WTC11 (cell line): ENCODE measurements around the gene ATG7. TPM values are rescaled to one million over a fixed set of nuclear protein-coding genes. Genes with fewer than 3 reads are reported as not detected.

ENCODE experiments used
- ATAC-seq: fragments of 200-7000 bp; cut with Tn5 transposase; 2 replicates; pipeline ENCODE4 v1.10.0; 2021; ENCODE audit warnings: mild to moderate bottlenecking, moderate library complexity
- CTCF ChIA-PET: fragments of 300-600 bp; sonication (Branson Sonifier 250); formaldehyde crosslinking; loops from one replicate; lab custom pipeline; 2021; ENCODE audit warnings: antibody characterized with exemption; lab: Charles Lee
- POLR2A ChIA-PET: fragments of 350-600 bp; sonication (Branson Sonifier 250); formaldehyde crosslinking; loops from one replicate; lab custom pipeline; 2021; ENCODE audit warnings: antibody characterized with exemption; lab: Charles Lee
- DNase-seq: peaks from one replicate; pipeline ENCODE4 v3.0.0; 2021; ENCODE audit warnings: low spot score
- H3K27ac Mint-ChIP-seq: 2 replicates; pipeline ENCODE4 v1.8.0; 2021; ENCODE audit warnings: mixed read lengths
- H3K27me3 Mint-ChIP-seq: 2 replicates; pipeline ENCODE4 v1.8.0; 2021; ENCODE audit warnings: low read depth, mild to moderate bottlenecking, moderate library complexity, mixed read lengths
- H3K36me3 Mint-ChIP-seq: 2 replicates; pipeline ENCODE4 v1.8.0; 2021; ENCODE audit warnings: mixed read lengths
- H3K4me1 Mint-ChIP-seq: 2 replicates; pipeline ENCODE4 v1.8.0; 2022; ENCODE audit warnings: mixed read lengths
- H3K4me3 Mint-ChIP-seq: 2 replicates; pipeline ENCODE4 v1.8.0; 2021; ENCODE audit warnings: mild to moderate bottlenecking, moderate library complexity, mixed read lengths
- H3K9me3 Mint-ChIP-seq: 2 replicates; pipeline ENCODE4 v1.8.0; 2021; ENCODE audit warnings: mixed read lengths
- ARID4B ChIP-seq: sonication (generic); formaldehyde crosslinking; IDR thresholded peaks from 2 replicates; pipeline ENCODE4 v1.8.0; 2023; ENCODE audit warnings: missing genetic modification reagents, mild to moderate bottlenecking, borderline replicate concordance
- ATF2 ChIP-seq: sonication (generic); formaldehyde crosslinking; IDR thresholded peaks from 2 replicates; pipeline ENCODE4 v1.8.1; 2022; ENCODE audit warnings: low read depth, missing genetic modification reagents, borderline replicate concordance
- ATF6 ChIP-seq: sonication (generic); formaldehyde crosslinking; IDR thresholded peaks from 2 replicates; pipeline ENCODE4 v1.8.1; 2023; ENCODE audit warnings: mild to moderate bottlenecking, missing genetic modification reagents
- ELF4 ChIP-seq: sonication (generic); formaldehyde crosslinking; IDR thresholded peaks from 2 replicates; pipeline ENCODE4 v1.8.1; 2022; ENCODE audit warnings: low read depth, mild to moderate bottlenecking, moderate library complexity, missing genetic modification reagents
- EMX1 ChIP-seq: fragments of 250-450 bp; sonication (Bioruptor Pico); IDR thresholded peaks from 2 replicates; pipeline ENCODE4 v1.8.0; 2021; ENCODE audit warnings: mild to moderate bottlenecking
- FOXP4 ChIP-seq: sonication (generic); formaldehyde crosslinking; IDR thresholded peaks from 2 replicates; pipeline ENCODE4 v1.8.0; 2022; ENCODE audit warnings: mild to moderate bottlenecking, missing genetic modification reagents
- HMGXB4 ChIP-seq: sonication (generic); formaldehyde crosslinking; IDR thresholded peaks from 2 replicates; pipeline ENCODE4 v1.8.1; 2023; ENCODE audit warnings: mild to moderate bottlenecking, moderate library complexity, missing genetic modification reagents
- NFYB ChIP-seq: sonication (generic); formaldehyde crosslinking; conservative IDR thresholded peaks from 2 replicates; pipeline ENCODE4 v1.8.0; 2022; ENCODE audit warnings: low read depth, missing genetic modification reagents
- NR3C1 ChIP-seq: sonication (generic); formaldehyde crosslinking; conservative IDR thresholded peaks from 2 replicates; pipeline ENCODE4 v1.8.1; 2023; ENCODE audit warnings: low read depth, mild to moderate bottlenecking, missing genetic modification reagents
- PRDM15 ChIP-seq: sonication (generic); formaldehyde crosslinking; IDR thresholded peaks from 2 replicates; pipeline ENCODE4 v1.8.0; 2022; ENCODE audit warnings: missing genetic modification reagents
- RORB ChIP-seq: fragments of 250-450 bp; sonication (Bioruptor Pico); IDR thresholded peaks from 2 replicates; pipeline ENCODE4 v1.9.0; 2021; ENCODE audit warnings: mild to moderate bottlenecking
- SOX15 ChIP-seq: fragments of 250-450 bp; sonication (Bioruptor Pico); IDR thresholded peaks from 2 replicates; pipeline ENCODE4 v1.9.0; 2021; ENCODE audit warnings: mild to moderate bottlenecking
- TEAD4 ChIP-seq: sonication (generic); formaldehyde crosslinking; IDR thresholded peaks from 2 replicates; pipeline ENCODE4 v1.8.0; 2022; ENCODE audit warnings: mild to moderate bottlenecking, missing genetic modification reagents
- TP53 ChIP-seq: sonication (generic); formaldehyde crosslinking; IDR thresholded peaks from 2 replicates; pipeline ENCODE4 v1.8.1; 2023; ENCODE audit warnings: mild to moderate bottlenecking, missing genetic modification reagents
- USF1 ChIP-seq: sonication (generic); formaldehyde crosslinking; IDR thresholded peaks from 2 replicates; pipeline ENCODE4 v1.8.0; 2022; ENCODE audit warnings: mild to moderate bottlenecking, missing genetic modification reagents
- USF2 ChIP-seq: sonication (generic); formaldehyde crosslinking; IDR thresholded peaks from 2 replicates; pipeline ENCODE4 v1.8.1; 2023; ENCODE audit warnings: mild to moderate bottlenecking, missing genetic modification reagents, moderate library complexity
- ZBTB21 ChIP-seq: sonication (generic); formaldehyde crosslinking; IDR thresholded peaks from 2 replicates; pipeline ENCODE4 v1.8.1; 2023; ENCODE audit warnings: mild to moderate bottlenecking, missing genetic modification reagents, borderline replicate concordance
- ZNF219 ChIP-seq: sonication (generic); formaldehyde crosslinking; IDR thresholded peaks from 2 replicates; pipeline ENCODE4 v1.8.0; 2023; ENCODE audit warnings: missing genetic modification reagents, mild to moderate bottlenecking, borderline replicate concordance
- ZNF423 ChIP-seq: fragments of 250-450 bp; sonication (Bioruptor Pico); IDR thresholded peaks from 2 replicates; pipeline ENCODE4 v2.1.2; 2022; ENCODE audit warnings: mild to moderate bottlenecking, moderate library complexity
- total RNA-seq: library from RNA; stranded (reverse); gene quantifications from 3 replicates; pipeline ENCODE4 v1.2.3, GENCODE V29; 2021

The ATG7 gene
- total RNA-seq, 1 experiment from 2014 or later, result 17.5 TPM

DNA sequence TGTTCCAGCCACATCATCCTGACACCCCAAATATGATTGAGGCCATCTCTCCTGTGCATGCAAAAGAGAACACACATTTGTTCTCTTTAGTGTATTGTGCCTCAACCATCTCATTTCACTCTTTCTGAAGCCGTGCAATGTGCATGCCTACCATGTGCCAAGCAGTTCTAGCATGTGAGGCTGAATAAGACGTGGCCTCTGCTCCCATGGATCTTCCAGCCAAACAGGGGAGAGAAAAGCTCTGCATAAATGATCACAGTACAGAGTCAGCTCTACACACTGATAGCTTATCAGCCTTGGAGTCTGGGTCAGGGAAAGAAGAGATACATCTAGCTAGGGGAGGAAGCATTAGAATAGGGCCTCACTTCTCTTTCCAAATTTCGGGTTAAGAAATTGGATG lies 48.2 kb upstream of the ATG7 start:
- Mint-ChIP-seq H3K27me3 (no peaks in the 10 kb centered on the region), H3K4me1 (no peaks in the 10 kb centered on the region), H3K27ac (no peak overlapping the region), H3K9me3 (peaks cover 3% of the 10 kb centered on the region; the same call in 1 of the 2 replicates), H3K36me3 (no peaks in the 10 kb centered on the region), H3K4me3 (no peak overlapping the region)
- ChIA-PET POLR2A (no interaction called here), CTCF (interaction anchor here (0.8 to 0.9 kb wide), 2 partner anchors 13 to 112 kb away, joined by 3 read pairs; no protein-coding TSS in a partner anchor)
- ATAC-seq, result no peak
- no peak for DNase-seq
- no peak for TF ChIP-seq ATF6 (CRISPR knock-in tag)
- TF ChIP-seq NR3C1 (CRISPR knock-in tag), result no peak
- no peak for TF ChIP-seq NFYB (CRISPR knock-in tag)
- TF ChIP-seq EMX1 (CRISPR knock-in tag), result no peak
- no peak for TF ChIP-seq PRDM15
- no peak for TF ChIP-seq ELF4 (CRISPR knock-in tag)
- no peak for TF ChIP-seq ATF2
- no peak for TF ChIP-seq FOXP4 (CRISPR knock-in tag)
- no peak for TF ChIP-seq SOX15 (CRISPR knock-in tag)
- TF ChIP-seq ZBTB21 (CRISPR knock-in tag), result no peak
- TF ChIP-seq ZNF423, result no peak
- TF ChIP-seq RORB (CRISPR knock-in tag), result no peak
- no peak for TF ChIP-seq ZNF219 (CRISPR knock-in tag)
- no peak for TF ChIP-seq HMGXB4 (CRISPR knock-in tag)
- no peak for TF ChIP-seq TEAD4 (CRISPR knock-in tag)
- no peak for TF ChIP-seq ARID4B (CRISPR knock-in tag)
- TF ChIP-seq TP53, result no peak
- TF ChIP-seq USF2, result no peak
- no peak for TF ChIP-seq USF1 (CRISPR knock-in tag)
